Adrenal gland (tissue), 12 donors: ENCODE measurements around the gene POLD3. TPM values are rescaled to one million over a fixed set of nuclear protein-coding genes. Genes with fewer than 3 reads are reported as not detected.
"Not testable (repeated sequence)": the region's sequence is repeated elsewhere in the genome, so short reads cannot be mapped to it uniquely, and the experiment has no call there.

Source experiments
- DNase-seq, 7 donors: peaks; one replicate each; pipeline ENCODE4 v3.0.0-alpha.2; 2019 to 2020
- H3K27ac ChIP-seq, 5 donors: fragments of 200-600 bp; sonication (generic) in 4 of 5; 1 replicate in 3 of 5; 2 replicates in 2 of 5; pipeline versions ENCODE4 v1.5.1 to v1.8.0; 2016 to 2020; ENCODE audit warnings: mild to moderate bottlenecking in 1 of 5
- H3K27me3 ChIP-seq: fragments of 200-600 bp; 2 replicates; pipeline ENCODE4 v1.8.0; 2021
- H3K36me3 ChIP-seq, 2 donors: fragments of 200-600 bp; replicated peaks in 1 of 2; 1 replicate in 1 of 2; 2 replicates in 1 of 2; pipeline versions ENCODE4 v1.5.1 to v1.8.0; 2018 to 2022
- H3K4me1 ChIP-seq, 2 donors: fragments of 200-600 bp; replicated peaks in 1 of 2; 1 replicate in 1 of 2; 2 replicates in 1 of 2; pipeline versions ENCODE4 v1.5.1 to v1.8.0; 2018 to 2021
- H3K4me3 ChIP-seq, 4 donors: fragments of 200-600 bp; sonication (generic) in 3 of 4; one replicate each; pipeline ENCODE4 v1.5.1; 2016 to 2018
- H3K9me3 ChIP-seq, 3 donors: fragments of 200-600 bp; sonication (generic) in 1 of 3; replicated peaks in 1 of 3; 1 replicate in 2 of 3; 2 replicates in 1 of 3; pipeline versions ENCODE4 v1.5.1 to v1.8.0; 2016 to 2021
- POLR2A ChIP-seq, 2 donors: fragments of 450-650 bp; IDR thresholded peaks; one replicate each; pipeline ENCODE4 v1.6.1; 2017; ENCODE audit warnings: antibody characterized with exemption in 2 of 2, mild to moderate bottlenecking in 2 of 2, moderate library complexity in 1 of 2
- WGBS, 4 donors: extraction: QIAGEN DNeasy Blood & Tissue Kit in 2 of 4; methylation state at CpG; one replicate each; pipeline versions ENCODE4 v1.1.5 to v1.1.7; 2013 to 2017; 5-methylcytosine and 5-hydroxymethylcytosine counted together
- intact Hi-C, 2 donors: fragments of 100-400 bp; cut with DNase I; formaldehyde crosslinking; loops; one replicate each; pipeline versions ENCODE4 v1.14.1 to v1.15.0; 2022 to 2023
- polyA plus RNA-seq, 3 donors: library from polyadenylated mRNA; stranded (reverse); fragments of 200-250 nt in 2 of 3; fragments of 350-450 nt in 1 of 3; fragmentation: Illumina TruSeq in 1 of 3; extraction: RNeasy Lipid Tissue Mini Kit (QIAGEN cat#74804) in 1 of 3; gene quantifications; one replicate each; pipeline ENCODE4 v1.2.3, GENCODE V29; 2013 to 2014
- total RNA-seq, 9 donors: library from RNA; depleted of rRNA in 4 of 9; stranded (reverse); fragments of >200 nt in 4 of 9; fragments of 120-200 nt in 1 of 9; fragmentation: NEBNext Ultra II Directional in 1 of 9; extraction: Animal tissue kit (Norgen Biotek cat#: 25700) in 1 of 9; gene quantifications; one replicate each; pipeline versions ENCODE4 v1.1.0 to v1.2.4, GENCODE V29; 2013 to 2023
- TF ChIP-seq, protein P1 (sequence below), 6 experiments: fragments of 450-650 bp in 4 of 6; fragments of 200-600 bp in 2 of 6; sonication (generic) in 1 of 6; IDR thresholded peaks; 1 replicate in 5 of 6; 2 replicates in 1 of 6; pipeline versions ENCODE4 v1.5.1 to v1.8.0; 2016 to 2021; ENCODE audit warnings: antibody characterized with exemption in 6 of 6, mild to moderate bottlenecking in 2 of 6, moderate library complexity in 1 of 6
- donor health status: healthy with polysubstance abuse.
- donor health status: Bipolar disorder and iron deficiency.
- donor health status: DM: yes; HTN: yes; CAD: no.
- donor health status: DM: no; HTN: no; CAD: no.
- donor health status: DM: no; HTN: no; CAD: no.
- donor health status: DM: yes; HTN: yes; CAD: no.

Gene POLD3
- total and polyA plus RNA-seq, 12 donors = 3.5 to 14.5 (median 9.7) TPM

GRCh38 chr11:74648894-74649293 is 56.5 kb downstream of the POLD3 start:
- no peaks in the 10 kb centered on the region for H3K9me3 ChIP-seq
- TF ChIP-seq, protein P1, sequence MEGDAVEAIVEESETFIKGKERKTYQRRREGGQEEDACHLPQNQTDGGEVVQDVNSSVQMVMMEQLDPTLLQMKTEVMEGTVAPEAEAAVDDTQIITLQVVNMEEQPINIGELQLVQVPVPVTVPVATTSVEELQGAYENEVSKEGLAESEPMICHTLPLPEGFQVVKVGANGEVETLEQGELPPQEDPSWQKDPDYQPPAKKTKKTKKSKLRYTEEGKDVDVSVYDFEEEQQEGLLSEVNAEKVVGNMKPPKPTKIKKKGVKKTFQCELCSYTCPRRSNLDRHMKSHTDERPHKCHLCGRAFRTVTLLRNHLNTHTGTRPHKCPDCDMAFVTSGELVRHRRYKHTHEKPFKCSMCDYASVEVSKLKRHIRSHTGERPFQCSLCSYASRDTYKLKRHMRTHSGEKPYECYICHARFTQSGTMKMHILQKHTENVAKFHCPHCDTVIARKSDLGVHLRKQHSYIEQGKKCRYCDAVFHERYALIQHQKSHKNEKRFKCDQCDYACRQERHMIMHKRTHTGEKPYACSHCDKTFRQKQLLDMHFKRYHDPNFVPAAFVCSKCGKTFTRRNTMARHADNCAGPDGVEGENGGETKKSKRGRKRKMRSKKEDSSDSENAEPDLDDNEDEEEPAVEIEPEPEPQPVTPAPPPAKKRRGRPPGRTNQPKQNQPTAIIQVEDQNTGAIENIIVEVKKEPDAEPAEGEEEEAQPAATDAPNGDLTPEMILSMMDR (IDR thresholded peaks at IDR 0.05) = no peak
- no peak for TF ChIP-seq POLR2A (IDR thresholded peaks at IDR 0.05)
- no peaks in the 10 kb centered on the region for H3K27me3 ChIP-seq
- H3K27ac ChIP-seq = no peak overlapping the region
- H3K36me3 ChIP-seq = no peaks in the 10 kb centered on the region
- DNase-seq = no peak
- no peaks in the 10 kb centered on the region for H3K4me1 ChIP-seq
- intact Hi-C loops = no loop called here
- no peak overlapping the region for H3K4me3 ChIP-seq
- 89 to 98% (median 97%) methylated on average over 4 of the region's 4 CpGs for WGBS, 4 donors

- H3K27ac ChIP-seq = no peak overlapping the region
Measured at GRCh38 chr11:74650498-74650897, 58.1 kb downstream of the POLD3 start.

DNA sequence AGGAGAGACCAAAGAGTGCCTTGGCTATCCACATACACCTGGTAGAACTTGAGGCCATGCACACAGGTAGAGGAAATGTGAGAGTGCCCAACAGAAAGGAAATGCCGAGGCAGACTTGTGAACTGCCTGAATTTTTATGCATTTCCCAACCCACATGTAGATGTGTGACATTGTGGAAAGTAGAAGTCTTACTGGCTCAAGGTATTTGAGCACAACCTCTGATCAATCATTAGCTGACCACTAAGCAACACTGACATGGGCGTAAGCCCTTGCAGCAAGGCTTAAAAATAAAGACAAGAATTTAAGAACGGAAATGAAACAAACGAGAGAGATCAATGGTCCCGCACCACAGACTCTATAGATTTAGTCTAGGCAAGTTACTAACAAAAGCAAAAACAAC is 62.6 kb downstream of the POLD3 start:
- 95 to 97% (median 97%) methylated on average over 5 of the region's 5 CpGs for WGBS, 4 donors
- Histone ChIP-seq H3K27me3 (no peaks in the 10 kb centered on the region), H3K27ac (no peak overlapping the region), H3K4me1 (no peaks in the 10 kb centered on the region), H3K4me3 (no peak overlapping the region), H3K36me3 (no peaks in the 10 kb centered on the region), H3K9me3 (no peaks in the 10 kb centered on the region)
- no peak for TF ChIP-seq POLR2A (IDR thresholded peaks at IDR 0.05)
- TF ChIP-seq, protein P1 (IDR thresholded peaks at IDR 0.05) = no peak
- no peak for DNase-seq
- intact Hi-C loops = no loop called here

More at GRCh38 chr11:74650498-74650897, 58.1 kb downstream of the POLD3 start:
- Histone ChIP-seq H3K36me3 (no peaks in the 10 kb centered on the region), H3K4me3 (no peak overlapping the region), H3K9me3 (no peaks in the 10 kb centered on the region), H3K27me3 (no peaks in the 10 kb centered on the region), H3K4me1 (no peaks in the 10 kb centered on the region)
- DNase-seq = no peak
- no peak for TF ChIP-seq POLR2A (IDR thresholded peaks at IDR 0.05)
- TF ChIP-seq, protein P1 (IDR thresholded peaks at IDR 0.05) = no peak
- 82 to 91% (median 84%) methylated on average over 2 of the region's 2 CpGs for WGBS, 4 donors
- intact Hi-C loops = no loop called here

GRCh38 chr11:74659124-74659523 is 66.7 kb downstream of the POLD3 start:
- H3K36me3 ChIP-seq, H3K9me3 ChIP-seq, DNase-seq, H3K27me3 ChIP-seq, H3K27ac ChIP-seq, H3K4me3 ChIP-seq, intact Hi-C loops, H3K4me1 ChIP-seq: not testable (repeated sequence)
- 67 to 85% (median 80%) methylated on average over 3 to 4 of the region's 4 CpGs for WGBS, 4 donors

- H3K4me1 ChIP-seq = no peaks in the 10 kb centered on the region
- no peak overlapping the region for H3K27ac ChIP-seq
- H3K27me3 ChIP-seq = no peaks in the 10 kb centered on the region
- H3K4me3 ChIP-seq = no peak overlapping the region
- H3K9me3 ChIP-seq = no peaks in the 10 kb centered on the region
- TF ChIP-seq, protein P1 (IDR thresholded peaks at IDR 0.05) = no peak
- TF ChIP-seq POLR2A (IDR thresholded peaks at IDR 0.05) = no peak
- no peak for DNase-seq
- 91 to 96% (median 94%) methylated on average over 3 to 4 of the region's 4 CpGs for WGBS, 4 donors
- no peaks in the 10 kb centered on the region for H3K36me3 ChIP-seq
- intact Hi-C loops = no loop called here
Measured at GRCh38 chr11:74662487-74663103, 70.2 kb downstream of the POLD3 start.
